HepG2 (cell line): ENCODE results near the gene RPS27A. TPM values are rescaled to one million over a fixed set of nuclear protein-coding genes. Genes with fewer than 3 reads are reported as not detected.

Source experiments
- ARNTL ChIP-seq: sonication (generic); formaldehyde crosslinking; IDR thresholded peaks from 2 replicates; pipeline ENCODE4 v1.4.0; 2020; ENCODE audit warnings: mild to moderate bottlenecking, missing genetic modification reagents
- ELF1 ChIP-seq: sonication (generic); formaldehyde crosslinking; IDR thresholded peaks from 2 replicates; pipeline ENCODE4 v1.4.0; 2020; ENCODE audit warnings: missing genetic modification reagents
- ESRRA ChIP-seq: sonication (generic); formaldehyde crosslinking; IDR thresholded peaks from 2 replicates; pipeline ENCODE4 v1.5.1; 2020; ENCODE audit warnings: mild to moderate bottlenecking, low read depth, missing genetic modification reagents
- ETV6 ChIP-seq: sonication (generic); formaldehyde crosslinking; conservative IDR thresholded peaks from 2 replicates; pipeline ENCODE4 v1.4.0; 2020; ENCODE audit warnings: missing genetic modification reagents
- HMG20A ChIP-seq: IDR thresholded peaks from 2 replicates; pipeline ENCODE4 v1.6.1; 2016; ENCODE audit warnings: borderline replicate concordance
- KAT7 ChIP-seq: IDR thresholded peaks from 2 replicates; pipeline ENCODE4 v1.6.1; 2018; ENCODE audit warnings: borderline replicate concordance, missing compliant biosample characterization
- KDM2A ChIP-seq: sonication (generic); formaldehyde crosslinking; IDR thresholded peaks from 2 replicates; pipeline ENCODE4 v1.4.0; 2020; ENCODE audit warnings: low read depth, missing genetic modification reagents, borderline replicate concordance
- NFIB ChIP-seq: sonication (generic); formaldehyde crosslinking; IDR thresholded peaks from 2 replicates; pipeline ENCODE4 v1.9.0; 2021; ENCODE audit warnings: missing genetic modification reagents, mild to moderate bottlenecking, borderline replicate concordance
- NKX3-1 ChIP-seq: sonication (generic); formaldehyde crosslinking; IDR thresholded peaks from 2 replicates; pipeline ENCODE4 v1.5.0; 2020; ENCODE audit warnings: missing genetic modification reagents
- SP2 ChIP-seq: sonication (generic); formaldehyde crosslinking; IDR thresholded peaks from 2 replicates; pipeline ENCODE4 v1.5.1; 2020; ENCODE audit warnings: mild to moderate bottlenecking, missing genetic modification reagents
- ZBTB7A ChIP-seq: sonication (generic); formaldehyde crosslinking; IDR thresholded peaks from 2 replicates; pipeline ENCODE4 v1.8.0; 2022; ENCODE audit warnings: mild to moderate bottlenecking, missing genetic modification reagents
- ZNF253 ChIP-seq: sonication (generic); formaldehyde crosslinking; IDR thresholded peaks from 2 replicates; pipeline ENCODE4 v1.8.0; 2022; ENCODE audit warnings: mild to moderate bottlenecking, missing genetic modification reagents, borderline replicate concordance
- ZNF281 ChIP-seq: sonication (generic); formaldehyde crosslinking; IDR thresholded peaks from 2 replicates; pipeline ENCODE4 v1.4.0; 2020; ENCODE audit warnings: missing genetic modification reagents, borderline replicate concordance
- ZNF318 ChIP-seq: sonication (generic); formaldehyde crosslinking; IDR thresholded peaks from 2 replicates; pipeline ENCODE4 v1.4.0; 2020; ENCODE audit warnings: mild to moderate bottlenecking, missing genetic modification reagents
- ZZZ3 ChIP-seq: sonication (generic); formaldehyde crosslinking; IDR thresholded peaks from 2 replicates; pipeline ENCODE4 v1.4.0; 2020; ENCODE audit warnings: missing genetic modification reagents, mild to moderate bottlenecking, borderline replicate concordance
- polyA plus RNA-seq, 8 experiments: library from polyadenylated mRNA; depleted of rRNA in 3 of 8; stranded (reverse) in 7 of 8; unstranded in 1 of 8; fragments of >200 nt; fragmentation: Illumina TruSeq in 4 of 8; extraction: Trizol in 4 of 8; gene quantifications; 2 replicates each; pipeline versions ENCODE4 v1.2.1 to v1.2.3, GENCODE V29; 2011 to 2016; ENCODE audit warnings: low read depth in 4 of 8, missing spikeins in 1 of 8, mixed read lengths in 1 of 8; ENCODE audit not compliant: insufficient read depth in 1 of 8
- total RNA-seq, 5 experiments: library from RNA; depleted of rRNA; stranded (reverse); fragments of >200 nt; fragmentation: Illumina TruSeq; extraction: Trizol; gene quantifications; 2 replicates each; pipeline ENCODE4 v1.2.3, GENCODE V29; 2016; ENCODE audit warnings: low read depth in 1 of 5
- TF ChIP-seq, protein P1 (sequence below): IDR thresholded peaks from 2 replicates; pipeline ENCODE4 v1.6.1; 2018; ENCODE audit warnings: missing genetic modification reagents

The RPS27A gene
- total and polyA plus RNA-seq, 2 of the 13 experiments (the other 11 are each of a cell fraction or from before 2014, with no cell fraction given): 2,779 to 3,269 TPM

DNA sequence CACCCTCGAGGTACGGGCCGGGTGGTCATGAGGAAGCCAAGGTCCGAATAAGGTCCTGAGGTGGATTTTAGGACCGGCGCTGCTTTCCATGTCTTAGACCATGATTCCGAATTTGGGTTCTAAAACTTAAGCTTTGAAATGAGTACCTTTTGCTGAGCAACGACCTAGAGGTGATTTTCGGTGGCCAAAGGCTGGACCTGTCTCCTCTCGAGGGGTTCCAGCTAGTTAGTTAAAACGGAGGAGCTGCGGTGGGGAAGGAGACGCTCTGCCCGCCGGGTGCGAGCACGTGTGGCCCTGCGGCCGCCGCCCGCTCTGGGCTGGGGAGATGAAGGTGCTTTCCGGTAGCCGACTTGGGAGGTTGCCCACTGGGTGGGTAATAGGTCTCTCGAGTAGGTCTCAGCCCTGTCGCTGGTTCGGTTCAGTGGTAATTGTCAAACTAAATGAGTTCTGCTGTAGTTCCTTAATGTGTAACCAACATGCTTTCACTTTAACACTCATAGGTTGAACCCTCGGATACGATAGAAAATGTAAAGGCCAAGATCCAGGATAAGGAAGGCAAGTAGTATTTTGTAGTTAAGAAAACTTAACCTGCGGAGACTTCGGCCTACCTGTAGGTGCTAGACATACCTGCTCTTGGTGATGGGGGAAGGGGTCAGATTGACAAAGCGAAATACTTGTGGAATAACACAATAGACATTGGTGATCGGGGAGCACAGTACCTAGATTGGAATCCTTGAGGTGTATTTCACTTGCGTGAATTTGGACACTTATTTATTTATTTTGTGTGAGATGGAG is 572 bp downstream of the RPS27A start (continued):
- TF ChIP-seq ZNF318 (peak; percentile 92; the same call in 1 of the 2 replicates), ZZZ3 (CRISPR knock-in tag) (no peak; the same call in 1 of the 2 replicates), ZNF281 (CRISPR knock-in tag) (peak; percentile 47; the same call in 1 of the 2 replicates), KAT7 (CRISPR knock-in tag) (peak; percentile 6; the same call in 1 of the 2 replicates), ARNTL (CRISPR knock-in tag) (peak; percentile 49; the same call in 1 of the 2 replicates), HMG20A (CRISPR knock-in tag) (no peak; the same call in none of the 2 replicates), ESRRA (CRISPR knock-in tag) (no peak; the same call in 1 of the 2 replicates), ZNF253 (CRISPR knock-in tag) (0 out of 2 replicates have a peak, but pooled peaks have one; percentile 9), NKX3-1 (peak; percentile 23), ZBTB7A (CRISPR knock-in tag) (0 out of 2 replicates have a peak, but pooled peaks have one; percentile 3), NFIB (CRISPR knock-in tag) (peak; percentile 64; the same call in 1 of the 2 replicates), SP2 (CRISPR knock-in tag) (no peak), KDM2A (peak; percentile 16; the same call in 1 of the 2 replicates), ETV6 (CRISPR knock-in tag) (no peak), ELF1 (CRISPR knock-in tag) (no peak)
- TF ChIP-seq, protein P1, sequence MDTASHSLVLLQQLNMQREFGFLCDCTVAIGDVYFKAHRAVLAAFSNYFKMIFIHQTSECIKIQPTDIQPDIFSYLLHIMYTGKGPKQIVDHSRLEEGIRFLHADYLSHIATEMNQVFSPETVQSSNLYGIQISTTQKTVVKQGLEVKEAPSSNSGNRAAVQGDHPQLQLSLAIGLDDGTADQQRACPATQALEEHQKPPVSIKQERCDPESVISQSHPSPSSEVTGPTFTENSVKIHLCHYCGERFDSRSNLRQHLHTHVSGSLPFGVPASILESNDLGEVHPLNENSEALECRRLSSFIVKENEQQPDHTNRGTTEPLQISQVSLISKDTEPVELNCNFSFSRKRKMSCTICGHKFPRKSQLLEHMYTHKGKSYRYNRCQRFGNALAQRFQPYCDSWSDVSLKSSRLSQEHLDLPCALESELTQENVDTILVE (CRISPR knock-in tag): 0 out of 2 replicates have a peak, but pooled peaks have one; percentile 37
